ENCODE data around the gene KIAA1217. TPM values are rescaled to one million over a fixed set of nuclear protein-coding genes. Genes with fewer than 3 reads are reported as not detected.

The KIAA1217 gene
- total and polyA plus RNA-seq, 2 of the 8 experiments (the other 6 are each of a cell fraction or from before 2014, with no cell fraction given): 4.5 to 15.6 TPM

DNA sequence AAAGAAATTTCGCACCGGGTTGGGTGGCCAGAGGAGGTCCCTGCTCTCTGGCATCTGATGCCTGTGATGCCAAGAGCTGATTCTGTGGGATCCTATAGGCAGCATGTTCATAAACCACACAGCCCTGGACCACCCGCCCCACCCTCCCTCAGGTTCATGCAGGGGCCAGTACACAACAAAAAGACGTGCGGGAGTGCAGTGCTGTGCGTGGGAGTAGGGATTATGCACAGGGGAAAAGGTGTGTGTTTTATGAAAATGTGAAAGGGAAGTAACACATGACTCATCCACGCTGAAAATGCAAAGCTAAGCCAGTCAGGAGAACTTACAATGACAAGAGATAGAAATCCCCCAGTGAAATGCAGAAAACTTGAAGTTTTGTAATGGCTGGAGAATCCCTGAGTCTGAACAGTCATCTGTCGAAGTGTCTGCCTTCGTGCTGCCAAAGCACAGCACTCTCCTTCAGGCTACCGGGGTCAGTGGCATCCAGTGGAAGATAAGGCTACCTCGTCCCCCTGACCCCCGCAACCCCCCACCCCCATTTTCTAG is 1.1 kb downstream of the KIAA1217 start (continued):
- TF ChIP-seq POLR2AphosphoS5 (IDR thresholded peaks at IDR 0.05; ENCODE audit: low read depth, low read length) (no peak), RXRA (IDR thresholded peaks at IDR 0.05; ENCODE audit: insufficient read depth, low read depth, low read length) (no peak)
- TF ChIP-seq, protein P1, sequence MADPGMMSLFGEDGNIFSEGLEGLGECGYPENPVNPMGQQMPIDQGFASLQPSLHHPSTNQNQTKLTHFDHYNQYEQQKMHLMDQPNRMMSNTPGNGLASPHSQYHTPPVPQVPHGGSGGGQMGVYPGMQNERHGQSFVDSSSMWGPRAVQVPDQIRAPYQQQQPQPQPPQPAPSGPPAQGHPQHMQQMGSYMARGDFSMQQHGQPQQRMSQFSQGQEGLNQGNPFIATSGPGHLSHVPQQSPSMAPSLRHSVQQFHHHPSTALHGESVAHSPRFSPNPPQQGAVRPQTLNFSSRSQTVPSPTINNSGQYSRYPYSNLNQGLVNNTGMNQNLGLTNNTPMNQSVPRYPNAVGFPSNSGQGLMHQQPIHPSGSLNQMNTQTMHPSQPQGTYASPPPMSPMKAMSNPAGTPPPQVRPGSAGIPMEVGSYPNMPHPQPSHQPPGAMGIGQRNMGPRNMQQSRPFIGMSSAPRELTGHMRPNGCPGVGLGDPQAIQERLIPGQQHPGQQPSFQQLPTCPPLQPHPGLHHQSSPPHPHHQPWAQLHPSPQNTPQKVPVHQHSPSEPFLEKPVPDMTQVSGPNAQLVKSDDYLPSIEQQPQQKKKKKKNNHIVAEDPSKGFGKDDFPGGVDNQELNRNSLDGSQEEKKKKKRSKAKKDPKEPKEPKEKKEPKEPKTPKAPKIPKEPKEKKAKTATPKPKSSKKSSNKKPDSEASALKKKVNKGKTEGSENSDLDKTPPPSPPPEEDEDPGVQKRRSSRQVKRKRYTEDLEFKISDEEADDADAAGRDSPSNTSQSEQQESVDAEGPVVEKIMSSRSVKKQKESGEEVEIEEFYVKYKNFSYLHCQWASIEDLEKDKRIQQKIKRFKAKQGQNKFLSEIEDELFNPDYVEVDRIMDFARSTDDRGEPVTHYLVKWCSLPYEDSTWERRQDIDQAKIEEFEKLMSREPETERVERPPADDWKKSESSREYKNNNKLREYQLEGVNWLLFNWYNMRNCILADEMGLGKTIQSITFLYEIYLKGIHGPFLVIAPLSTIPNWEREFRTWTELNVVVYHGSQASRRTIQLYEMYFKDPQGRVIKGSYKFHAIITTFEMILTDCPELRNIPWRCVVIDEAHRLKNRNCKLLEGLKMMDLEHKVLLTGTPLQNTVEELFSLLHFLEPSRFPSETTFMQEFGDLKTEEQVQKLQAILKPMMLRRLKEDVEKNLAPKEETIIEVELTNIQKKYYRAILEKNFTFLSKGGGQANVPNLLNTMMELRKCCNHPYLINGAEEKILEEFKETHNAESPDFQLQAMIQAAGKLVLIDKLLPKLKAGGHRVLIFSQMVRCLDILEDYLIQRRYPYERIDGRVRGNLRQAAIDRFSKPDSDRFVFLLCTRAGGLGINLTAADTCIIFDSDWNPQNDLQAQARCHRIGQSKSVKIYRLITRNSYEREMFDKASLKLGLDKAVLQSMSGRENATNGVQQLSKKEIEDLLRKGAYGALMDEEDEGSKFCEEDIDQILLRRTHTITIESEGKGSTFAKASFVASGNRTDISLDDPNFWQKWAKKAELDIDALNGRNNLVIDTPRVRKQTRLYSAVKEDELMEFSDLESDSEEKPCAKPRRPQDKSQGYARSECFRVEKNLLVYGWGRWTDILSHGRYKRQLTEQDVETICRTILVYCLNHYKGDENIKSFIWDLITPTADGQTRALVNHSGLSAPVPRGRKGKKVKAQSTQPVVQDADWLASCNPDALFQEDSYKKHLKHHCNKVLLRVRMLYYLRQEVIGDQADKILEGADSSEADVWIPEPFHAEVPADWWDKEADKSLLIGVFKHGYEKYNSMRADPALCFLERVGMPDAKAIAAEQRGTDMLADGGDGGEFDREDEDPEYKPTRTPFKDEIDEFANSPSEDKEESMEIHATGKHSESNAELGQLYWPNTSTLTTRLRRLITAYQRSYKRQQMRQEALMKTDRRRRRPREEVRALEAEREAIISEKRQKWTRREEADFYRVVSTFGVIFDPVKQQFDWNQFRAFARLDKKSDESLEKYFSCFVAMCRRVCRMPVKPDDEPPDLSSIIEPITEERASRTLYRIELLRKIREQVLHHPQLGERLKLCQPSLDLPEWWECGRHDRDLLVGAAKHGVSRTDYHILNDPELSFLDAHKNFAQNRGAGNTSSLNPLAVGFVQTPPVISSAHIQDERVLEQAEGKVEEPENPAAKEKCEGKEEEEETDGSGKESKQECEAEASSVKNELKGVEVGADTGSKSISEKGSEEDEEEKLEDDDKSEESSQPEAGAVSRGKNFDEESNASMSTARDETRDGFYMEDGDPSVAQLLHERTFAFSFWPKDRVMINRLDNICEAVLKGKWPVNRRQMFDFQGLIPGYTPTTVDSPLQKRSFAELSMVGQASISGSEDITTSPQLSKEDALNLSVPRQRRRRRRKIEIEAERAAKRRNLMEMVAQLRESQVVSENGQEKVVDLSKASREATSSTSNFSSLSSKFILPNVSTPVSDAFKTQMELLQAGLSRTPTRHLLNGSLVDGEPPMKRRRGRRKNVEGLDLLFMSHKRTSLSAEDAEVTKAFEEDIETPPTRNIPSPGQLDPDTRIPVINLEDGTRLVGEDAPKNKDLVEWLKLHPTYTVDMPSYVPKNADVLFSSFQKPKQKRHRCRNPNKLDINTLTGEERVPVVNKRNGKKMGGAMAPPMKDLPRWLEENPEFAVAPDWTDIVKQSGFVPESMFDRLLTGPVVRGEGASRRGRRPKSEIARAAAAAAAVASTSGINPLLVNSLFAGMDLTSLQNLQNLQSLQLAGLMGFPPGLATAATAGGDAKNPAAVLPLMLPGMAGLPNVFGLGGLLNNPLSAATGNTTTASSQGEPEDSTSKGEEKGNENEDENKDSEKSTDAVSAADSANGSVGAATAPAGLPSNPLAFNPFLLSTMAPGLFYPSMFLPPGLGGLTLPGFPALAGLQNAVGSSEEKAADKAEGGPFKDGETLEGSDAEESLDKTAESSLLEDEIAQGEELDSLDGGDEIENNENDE (IDR thresholded peaks at IDR 0.05; ENCODE audit: insufficient replicate concordance, low read length): no peak

All from H1 (cell line).